ENCODE results near the gene SLC7A6. TPM values are rescaled to one million over a fixed set of nuclear protein-coding genes. Genes with fewer than 3 reads are reported as not detected.

Gene SLC7A6
- total and polyA plus RNA-seq, 10 of the 15 experiments (the other 5 are each of a cell fraction or from before 2014, with no cell fraction given): 8.2 to 60.4 (median 28.6) TPM

GRCh38 chr16:68276223-68276622 is 11.9 kb downstream of the SLC7A6 start (continued):
- TF ChIP-seq CHD2 (IDR thresholded peaks at IDR 0.05; ENCODE audit: borderline replicate concordance, low read depth, low read length) (no peak), NRF1 (conservative IDR thresholded peaks at IDR 0.05; ENCODE audit: low read depth, low read length) (no peak), CREB1 (IDR thresholded peaks at IDR 0.05; ENCODE audit: low read depth) (no peak), KLF5 (IDR thresholded peaks at IDR 0.05; ENCODE audit: partially characterized antibody) (no peak), HDAC2 (IDR thresholded peaks at IDR 0.05) (no peak), SMAD1 (IDR thresholded peaks at IDR 0.05; ENCODE audit: low read depth, partially characterized antibody) (no peak), MEF2B (IDR thresholded peaks at IDR 0.05; ENCODE audit: partially characterized antibody, poor library complexity, severe bottlenecking) (no peak)

GRCh38 chr16:68279726-68280558 is 15.6 kb downstream of the SLC7A6 start:
- H3K4me1 ChIP-seq (ENCODE audit: control insufficient read depth, insufficient read depth, low read length): peaks cover 38% of the 10 kb centered on the region
- no peak for TF ChIP-seq ZNF622 (IDR thresholded peaks at IDR 0.05)
- TF ChIP-seq FOXK2 (IDR thresholded peaks at IDR 0.05): no peak
- TF ChIP-seq TCF7 (IDR thresholded peaks at IDR 0.05; ENCODE audit: borderline replicate concordance): no peak
- TF ChIP-seq POLR2A (IDR thresholded peaks at IDR 0.05; ENCODE audit: low read depth, low read length): no peak
- TF ChIP-seq SUZ12 (IDR thresholded peaks at IDR 0.05; ENCODE audit: unreplicated experiment): no peak
- no peak for TF ChIP-seq ZNF24 (IDR thresholded peaks at IDR 0.05)
- no peak for TF ChIP-seq ZNF207 (IDR thresholded peaks at IDR 0.05; ENCODE audit: borderline replicate concordance)
- no peak for TF ChIP-seq NFXL1 (IDR thresholded peaks at IDR 0.05; ENCODE audit: borderline replicate concordance)
- TF ChIP-seq ZNF592 (IDR thresholded peaks at IDR 0.05): no peak
- no peak for TF ChIP-seq HDAC2 (IDR thresholded peaks at IDR 0.05)
- CTCF ChIA-PET: interaction anchor here (1.1 to 3.5 kb wide), 2 partner anchors 17 to 49 kb away, joined by 3 to 25 read pairs; partner anchors contain the start of gene SLC7A6
- H2AFZ ChIP-seq (ENCODE audit: control insufficient read depth, low read depth, low read length): no peak overlapping the region
- DNase-seq (ENCODE audit: low read depth, low spot score) (no peak), ATAC-seq (no peak), FAIRE-seq (no peak)
- H3K9ac ChIP-seq (ENCODE audit: control insufficient read depth, insufficient read depth, low read length): no peak overlapping the region
- in situ Hi-C loops (cut with MboI) (no loop called here), intact Hi-C loops (cut with micrococcal nuclease; ENCODE audit: unreplicated experiment) (no loop called here)
- peaks cover 5 to 7% of the 10 kb centered on the region in 2 experiments for H3K36me3 ChIP-seq (ENCODE audit: control insufficient read depth in 2 of 2, insufficient read depth in 2 of 2, low read length in 1 of 2)
- POLR2A ChIA-PET: interaction anchor here (0.7 to 1.8 kb wide), 2 partner anchors 16 to 18 kb away, joined by 3 to 5 read pairs; partner anchors contain the start of gene SLC7A6
- H3K9me3 ChIP-seq (replicated peaks; ENCODE audit: control insufficient read depth, insufficient read depth, low read length): no peaks in the 10 kb centered on the region
- SMC1A ChIA-PET (ENCODE audit: uncharacterized antibody, unreplicated experiment): interaction anchor here (1.2 to 16.5 kb wide), 3 partner anchors 10 to 48 kb away, joined by 3 to 253 read pairs (median 3); partner anchors contain the start of gene SLC7A6
- RAD21 ChIA-PET (ENCODE audit: unreplicated experiment): interaction anchor here (1.4 kb wide), 1 partner anchor 9 kb away, joined by 3 read pairs; no protein-coding TSS in a partner anchor
- no peaks in the 10 kb centered on the region for H3K27me3 ChIP-seq (replicated peaks in 1 of 2; ENCODE audit: control insufficient read depth in 2 of 2, insufficient read depth in 2 of 2, low read length in 1 of 2)
- no peak overlapping the region for H3K4me2 ChIP-seq (ENCODE audit: control insufficient read depth, insufficient read depth)
- H3K4me3 ChIP-seq: no peak overlapping the region
- no TSS peak for BruUV-seq (replicated peaks)
- no peaks in the 10 kb centered on the region for H4K20me1 ChIP-seq (ENCODE audit: control insufficient read depth, insufficient read depth)
- H3K79me2 ChIP-seq (ENCODE audit: control insufficient read depth, insufficient read depth, low read length): peaks cover 34% of the 10 kb centered on the region
- 86% methylated on average over 13 of the region's 13 CpGs for WGBS (ENCODE audit: insufficient coverage, insufficient replicate concordance, low lambda C conversion rate, missing lambda C conversion rate)
- no peak overlapping the region for H3K27ac ChIP-seq (ENCODE audit: control insufficient read depth, insufficient read depth)

All from GM12878 (cell line).